ENCODE measurements around the gene FSTL4. TPM values are rescaled to one million over a fixed set of nuclear protein-coding genes. Genes with fewer than 3 reads are reported as not detected.

The FSTL4 gene
- total and polyA plus RNA-seq, 2 of the 13 experiments (the other 11 are each of a cell fraction or from before 2014, with no cell fraction given), result 2.1 to 3.0 TPM

DNA sequence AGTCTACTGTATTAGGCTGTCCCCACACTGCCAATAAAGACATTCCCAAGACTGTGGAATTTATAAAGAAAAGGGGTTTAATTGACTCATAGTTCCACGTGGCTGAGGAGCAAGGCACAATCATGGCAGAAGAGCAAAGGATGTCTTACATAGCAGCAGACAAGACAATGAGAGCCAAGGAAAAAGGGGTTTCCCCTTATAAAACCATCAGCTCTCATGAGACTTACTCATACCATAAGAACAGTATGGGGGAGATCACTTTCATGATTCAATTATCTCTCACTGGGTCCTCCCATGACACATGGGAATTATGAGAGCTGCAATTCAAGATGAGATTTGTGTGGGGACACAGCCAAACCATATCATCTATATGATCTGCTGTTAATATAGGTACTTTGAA, 14.8 kb upstream of the FSTL4 start:
- BruUV-seq (replicated peaks), result no TSS peak
- Histone ChIP-seq H4K20me1 (ENCODE audit: insufficient read depth, low read length) (no peaks in the 10 kb centered on the region), H3K9me3 (ENCODE audit: low read length) (no peaks in the 10 kb centered on the region), H3K27me3 (ENCODE audit: control insufficient read depth in 1 of 2, insufficient read depth in 2 of 2, low read length in 2 of 2) (no peaks in the 10 kb centered on the region), H3K4me2 (ENCODE audit: low read depth, low read length) (no peak overlapping the region), H3K27ac (ENCODE audit: extremely low read length, insufficient read depth, low read length) (no peak overlapping the region), H3K4me3 (replicated peaks in 1 of 3; ENCODE audit: insufficient read depth in 1 of 3, low read depth in 2 of 3, low read length in 3 of 3) (no peak overlapping the region), H3K9ac (ENCODE audit: insufficient read depth, low read depth, low read length) (no peak overlapping the region), H3K79me2 (ENCODE audit: insufficient read depth, low read length) (no peaks in the 10 kb centered on the region), H3K4me1 (ENCODE audit: insufficient read depth, low read length) (no peaks in the 10 kb centered on the region), H2AFZ (ENCODE audit: low read length) (no peak overlapping the region), H3K36me3 (replicated peaks in 1 of 2; ENCODE audit: control insufficient read depth in 1 of 2, insufficient read depth in 2 of 2, low read length in 2 of 2) (no peaks in the 10 kb centered on the region)
- ATAC-seq, result no peak
- WGBS (ENCODE audit: low lambda C conversion rate), result 0% methylated on average over 1 of the region's 1 CpG
- no peak for DNase-seq (ENCODE audit: low spot score)
- ChIA-PET POLR2A (no interaction called here), CTCF (ENCODE audit: low intra/inter-chr PET ratio, low total read pairs) (no interaction called here)
- in situ Hi-C loops (cut with HindIII; ENCODE audit: extremely low pct_ligation_motif_present, low pct_unique_long_range_greater_than_20kb), result no loop called here
- TF ChIP-seq CBFB (CRISPR knock-in tag; IDR thresholded peaks at IDR 0.05), result no peak
- no peak for TF ChIP-seq ZNF557 (CRISPR knock-in tag; IDR thresholded peaks at IDR 0.05)
- TF ChIP-seq MZF1 (CRISPR knock-in tag; IDR thresholded peaks at IDR 0.05; ENCODE audit: borderline replicate concordance), result no peak
- no peak for TF ChIP-seq SKI (IDR thresholded peaks at IDR 0.05; ENCODE audit: partially characterized antibody)
- no peak for TF ChIP-seq MAFK (conservative IDR thresholded peaks at IDR 0.05 in 1 of 2, IDR thresholded peaks at IDR 0.05 in 1 of 2; ENCODE audit: low read length in 2 of 2)
- TF ChIP-seq, protein P1, sequence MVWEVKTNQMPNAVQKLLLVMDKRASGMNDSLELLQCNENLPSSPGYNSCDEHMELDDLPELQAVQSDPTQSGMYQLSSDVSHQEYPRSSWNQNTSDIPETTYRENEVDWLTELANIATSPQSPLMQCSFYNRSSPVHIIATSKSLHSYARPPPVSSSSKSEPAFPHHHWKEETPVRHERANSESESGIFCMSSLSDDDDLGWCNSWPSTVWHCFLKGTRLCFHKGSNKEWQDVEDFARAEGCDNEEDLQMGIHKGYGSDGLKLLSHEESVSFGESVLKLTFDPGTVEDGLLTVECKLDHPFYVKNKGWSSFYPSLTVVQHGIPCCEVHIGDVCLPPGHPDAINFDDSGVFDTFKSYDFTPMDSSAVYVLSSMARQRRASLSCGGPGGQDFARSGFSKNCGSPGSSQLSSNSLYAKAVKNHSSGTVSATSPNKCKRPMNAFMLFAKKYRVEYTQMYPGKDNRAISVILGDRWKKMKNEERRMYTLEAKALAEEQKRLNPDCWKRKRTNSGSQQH (CRISPR knock-in tag; IDR thresholded peaks at IDR 0.05; ENCODE audit: low read depth), result no peak
- TF ChIP-seq NFKB2 (CRISPR knock-in tag; IDR thresholded peaks at IDR 0.05; ENCODE audit: borderline replicate concordance), result no peak
- TF ChIP-seq, protein P2, sequence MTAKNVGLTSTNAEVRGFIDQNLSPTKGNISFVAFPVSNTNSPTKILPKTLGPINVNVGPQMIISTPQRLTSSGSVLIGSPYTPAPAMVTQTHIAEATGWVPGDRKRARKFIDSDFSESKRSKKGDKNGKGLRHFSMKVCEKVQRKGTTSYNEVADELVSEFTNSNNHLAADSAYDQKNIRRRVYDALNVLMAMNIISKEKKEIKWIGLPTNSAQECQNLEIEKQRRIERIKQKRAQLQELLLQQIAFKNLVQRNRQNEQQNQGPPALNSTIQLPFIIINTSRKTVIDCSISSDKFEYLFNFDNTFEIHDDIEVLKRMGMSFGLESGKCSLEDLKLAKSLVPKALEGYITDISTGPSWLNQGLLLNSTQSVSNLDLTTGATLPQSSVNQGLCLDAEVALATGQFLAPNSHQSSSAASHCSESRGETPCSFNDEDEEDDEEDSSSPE (CRISPR knock-in tag; IDR thresholded peaks at IDR 0.05), result no peak
- TF ChIP-seq, protein P3, sequence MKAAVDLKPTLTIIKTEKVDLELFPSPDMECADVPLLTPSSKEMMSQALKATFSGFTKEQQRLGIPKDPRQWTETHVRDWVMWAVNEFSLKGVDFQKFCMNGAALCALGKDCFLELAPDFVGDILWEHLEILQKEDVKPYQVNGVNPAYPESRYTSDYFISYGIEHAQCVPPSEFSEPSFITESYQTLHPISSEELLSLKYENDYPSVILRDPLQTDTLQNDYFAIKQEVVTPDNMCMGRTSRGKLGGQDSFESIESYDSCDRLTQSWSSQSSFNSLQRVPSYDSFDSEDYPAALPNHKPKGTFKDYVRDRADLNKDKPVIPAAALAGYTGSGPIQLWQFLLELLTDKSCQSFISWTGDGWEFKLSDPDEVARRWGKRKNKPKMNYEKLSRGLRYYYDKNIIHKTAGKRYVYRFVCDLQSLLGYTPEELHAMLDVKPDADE (CRISPR knock-in tag; IDR thresholded peaks at IDR 0.05), result no peak
- TF ChIP-seq FLYWCH1 (CRISPR knock-in tag; IDR thresholded peaks at IDR 0.05), result no peak
- TF ChIP-seq ZBTB42 (CRISPR knock-in tag; IDR thresholded peaks at IDR 0.05), result no peak
- no peak for FAIRE-seq
- intact Hi-C loops (cut with micrococcal nuclease; ENCODE audit: unreplicated experiment), result no loop called here

Data from HepG2 (cell line).